ENCODE measurements around the gene CRELD2.

CRELD2 gene

GRCh38 chr22:49915610-49916009 is 2.8 kb upstream of the CRELD2 start:
- no peak for TF ChIP-seq CTCF (IDR thresholded peaks at IDR 0.05; ENCODE audit: control insufficient read depth, insufficient read depth, low read depth, low read length, missing control alignments)
- no peak for DNase-seq (ENCODE audit: low read depth)
- H3K4me3 ChIP-seq (ENCODE audit: control insufficient read depth, low read depth, low read length), result no peak overlapping the region

DNA sequence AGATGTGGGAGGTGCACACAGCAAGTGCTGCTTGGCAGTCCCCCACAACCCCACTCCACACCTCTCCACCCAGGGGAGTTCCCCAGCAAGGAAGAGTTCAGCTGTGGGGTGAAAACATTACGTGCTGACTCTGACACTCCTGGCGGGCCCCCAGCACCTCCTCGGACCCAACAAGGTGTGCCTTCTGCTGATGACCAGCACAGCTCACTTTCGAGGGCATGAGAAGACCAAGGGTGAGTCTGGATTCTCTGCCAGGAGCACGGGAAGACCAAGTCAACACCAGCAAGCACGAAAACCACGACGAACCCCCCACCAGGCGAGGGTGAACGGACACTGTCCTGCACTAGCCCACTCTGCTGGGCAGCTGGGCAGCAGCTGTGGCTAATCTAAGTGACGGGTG is 1.6 kb upstream of the CRELD2 start:
- TF ChIP-seq CTCF (IDR thresholded peaks at IDR 0.05; ENCODE audit: control insufficient read depth, insufficient read depth, low read depth, low read length, missing control alignments), result no peak
- H3K4me3 ChIP-seq (ENCODE audit: control insufficient read depth, low read depth, low read length), result no peak overlapping the region
- no peak for DNase-seq (ENCODE audit: low read depth)

GRCh38 chr22:49918911-49919881 is 762 bp downstream of the CRELD2 start:
- DNase-seq (ENCODE audit: low read depth), result no peak
- H3K4me3 ChIP-seq (ENCODE audit: control insufficient read depth, low read depth, low read length), result peak overlapping the region; percentile 96
- no peak for TF ChIP-seq CTCF (IDR thresholded peaks at IDR 0.05; ENCODE audit: control insufficient read depth, insufficient read depth, low read depth, low read length, missing control alignments)

GRCh38 chr22:49920859-49921258 is 2.4 kb downstream of the CRELD2 start:
- no peak for TF ChIP-seq CTCF (IDR thresholded peaks at IDR 0.05; ENCODE audit: control insufficient read depth, insufficient read depth, low read depth, low read length, missing control alignments)
- H3K4me3 ChIP-seq (ENCODE audit: control insufficient read depth, low read depth, low read length), result no peak overlapping the region
- no peak for DNase-seq (ENCODE audit: low read depth)

DNA sequence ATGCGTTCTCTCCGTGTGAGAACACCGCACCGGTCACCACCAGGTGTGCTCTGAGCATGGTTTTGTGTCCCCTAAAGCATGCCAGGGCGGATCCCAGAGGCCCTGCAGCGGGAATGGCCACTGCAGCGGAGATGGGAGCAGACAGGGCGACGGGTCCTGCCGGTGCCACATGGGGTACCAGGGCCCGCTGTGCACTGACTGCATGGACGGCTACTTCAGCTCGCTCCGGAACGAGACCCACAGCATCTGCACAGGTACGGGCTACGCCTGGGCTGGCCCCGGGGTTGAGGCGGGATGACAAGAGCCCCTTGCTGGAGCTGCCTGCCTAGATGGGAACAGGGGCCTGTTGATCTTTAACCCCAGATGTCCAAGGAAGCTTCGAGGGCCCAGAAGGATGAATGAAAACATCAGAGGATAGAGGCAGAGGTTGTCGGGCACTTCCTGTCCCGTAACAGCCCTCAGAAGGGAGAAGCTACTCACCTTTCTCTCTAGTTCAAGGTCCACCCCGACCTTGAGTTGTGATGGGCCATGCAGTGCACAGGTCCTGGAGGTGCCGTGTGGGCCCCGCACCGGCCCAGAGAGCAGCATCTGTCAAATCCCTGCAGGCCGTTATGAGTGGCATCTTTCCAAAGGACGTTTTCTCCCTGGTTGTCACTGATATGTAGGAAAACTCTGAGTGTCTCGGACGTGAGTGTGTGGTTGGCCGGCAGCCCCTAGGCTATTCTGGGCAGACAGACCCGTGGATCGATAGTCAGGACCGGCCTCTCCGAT is 3.3 kb downstream of the CRELD2 start:
- H3K4me3 ChIP-seq (ENCODE audit: control insufficient read depth, low read depth, low read length), result no peak overlapping the region
- no peak for DNase-seq (ENCODE audit: low read depth)
- no peak for TF ChIP-seq CTCF (IDR thresholded peaks at IDR 0.05; ENCODE audit: control insufficient read depth, insufficient read depth, low read depth, low read length, missing control alignments)

DNA sequence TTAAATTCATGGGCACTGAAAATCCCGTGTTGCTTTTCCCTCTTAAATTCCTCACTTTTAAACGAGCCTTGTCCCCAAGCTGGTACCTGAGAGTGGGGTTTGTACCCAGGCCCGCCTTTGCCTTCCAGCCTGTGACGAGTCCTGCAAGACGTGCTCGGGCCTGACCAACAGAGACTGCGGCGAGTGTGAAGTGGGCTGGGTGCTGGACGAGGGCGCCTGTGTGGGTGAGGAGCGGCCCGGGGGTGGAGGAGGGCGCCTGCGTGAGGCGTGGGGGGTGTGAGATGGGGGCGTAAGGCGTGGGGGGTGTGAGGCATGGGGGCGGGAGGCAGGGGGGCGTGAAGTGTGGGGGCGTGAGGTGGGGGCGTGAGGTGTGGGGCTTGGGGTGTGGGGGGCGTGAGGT is 4.0 kb downstream of the CRELD2 start:
- no peak overlapping the region for H3K4me3 ChIP-seq (ENCODE audit: control insufficient read depth, low read depth, low read length)
- no peak for TF ChIP-seq CTCF (IDR thresholded peaks at IDR 0.05; ENCODE audit: control insufficient read depth, insufficient read depth, low read depth, low read length, missing control alignments)
- DNase-seq (ENCODE audit: low read depth), result no peak
